Trophoblast cell (in vitro differentiated cells and primary cell): ENCODE data around the gene RBMS1.

Source experiments
- DNase-seq, 2 donors: peaks; one replicate each; pipeline ENCODE4 v3.0.0-alpha.2; 2016
- H2AFZ ChIP-seq: 2 replicates; pipeline ENCODE4 v1.6.1; 2013; ENCODE audit warnings: low read length, moderate library complexity, mild to moderate bottlenecking; ENCODE audit not compliant: insufficient read depth, poor library complexity
- H2AK5ac ChIP-seq: 2 replicates; pipeline ENCODE4 v1.6.1; 2013; ENCODE audit warnings: mild to moderate bottlenecking, low read length
- H2BK120ac ChIP-seq: 2 replicates; pipeline ENCODE4 v1.6.1; 2013; ENCODE audit warnings: low read length, mild to moderate bottlenecking, moderate library complexity; ENCODE audit not compliant: insufficient read depth, poor library complexity
- H2BK12ac ChIP-seq: 2 replicates; pipeline ENCODE4 v1.6.1; 2013; ENCODE audit warnings: mild to moderate bottlenecking, low read length, moderate library complexity
- H2BK5ac ChIP-seq: 2 replicates; pipeline ENCODE4 v1.6.1; 2013; ENCODE audit warnings: low read length, low read depth, moderate library complexity, mild to moderate bottlenecking; ENCODE audit not compliant: poor library complexity
- H3K14ac ChIP-seq: 2 replicates; pipeline ENCODE4 v1.6.1; 2013; ENCODE audit warnings: mild to moderate bottlenecking, low read length
- H3K18ac ChIP-seq: 2 replicates; pipeline ENCODE4 v1.6.1; 2013; ENCODE audit warnings: mild to moderate bottlenecking, low read length
- H3K23ac ChIP-seq: 2 replicates; pipeline ENCODE4 v1.6.1; 2013; ENCODE audit warnings: low read length
- H3K27ac ChIP-seq: 2 replicates; pipeline ENCODE4 v1.5.1; 2013; ENCODE audit warnings: low read depth, mild to moderate bottlenecking, inconsistent platforms, low read length, moderate library complexity
- H3K27me3 ChIP-seq: 2 replicates; pipeline ENCODE4 v1.6.1; 2013; ENCODE audit warnings: inconsistent platforms, mild to moderate bottlenecking, low read length, moderate library complexity; ENCODE audit not compliant: insufficient read depth
- H3K36me3 ChIP-seq, 2 experiments: 1 replicate in 1 of 2; 2 replicates in 1 of 2; pipeline ENCODE4 v1.6.1; 2013; ENCODE audit warnings: low read length in 2 of 2, mild to moderate bottlenecking in 2 of 2, moderate library complexity in 1 of 2; ENCODE audit not compliant: insufficient read depth in 2 of 2, control insufficient read depth in 1 of 2
- H3K4ac ChIP-seq: 2 replicates; pipeline ENCODE4 v1.6.1; 2013; ENCODE audit warnings: low read depth, mild to moderate bottlenecking, low read length, moderate library complexity
- H3K4me1 ChIP-seq, 2 experiments: 1 replicate in 1 of 2; 2 replicates in 1 of 2; pipeline ENCODE4 v1.6.1; 2013; ENCODE audit warnings: low read length in 2 of 2, mild to moderate bottlenecking in 2 of 2, moderate library complexity in 1 of 2; ENCODE audit not compliant: insufficient read depth in 2 of 2, control insufficient read depth in 1 of 2
- H3K4me2 ChIP-seq: 2 replicates; pipeline ENCODE4 v1.6.1; 2013; ENCODE audit warnings: inconsistent platforms, mild to moderate bottlenecking, low read length, moderate library complexity
- H3K4me3 ChIP-seq: 2 replicates; pipeline ENCODE4 v1.5.1; 2013; ENCODE audit warnings: mild to moderate bottlenecking, low read depth, low read length, inconsistent platforms
- H3K79me1 ChIP-seq: one replicate; pipeline ENCODE4 v1.6.1; 2013; ENCODE audit warnings: low read length
- H3K79me2 ChIP-seq: 2 replicates; pipeline ENCODE4 v1.6.1; 2013; ENCODE audit warnings: low read length, mild to moderate bottlenecking; ENCODE audit not compliant: control insufficient read depth, insufficient read depth, poor library complexity
- H3K9ac ChIP-seq: 2 replicates; pipeline ENCODE4 v1.6.1; 2013; ENCODE audit warnings: mild to moderate bottlenecking, low read length
- H3K9me3 ChIP-seq: 2 replicates; pipeline ENCODE4 v1.6.1; 2013; ENCODE audit warnings: low read depth, mild to moderate bottlenecking, control low read depth, inconsistent platforms, low read length; ENCODE audit not compliant: insufficient read depth
- H4K12ac ChIP-seq: 2 replicates; pipeline ENCODE4 v1.6.1; 2013; ENCODE audit warnings: low read depth, mild to moderate bottlenecking, low read length, moderate library complexity
- H4K8ac ChIP-seq: 2 replicates; pipeline ENCODE4 v1.6.1; 2013; ENCODE audit warnings: low read depth, mild to moderate bottlenecking, low read length, moderate library complexity
- H4K91ac ChIP-seq: one replicate; pipeline ENCODE4 v1.6.1; 2013; ENCODE audit warnings: low read depth, mild to moderate bottlenecking, low read length, moderate library complexity
- WGBS: extraction: QIAGEN DNeasy Blood & Tissue Kit; methylation state at CpG from one replicate; pipeline ENCODE4 v1.1.7; 2013; ENCODE audit warnings: missing lambda C conversion rate; ENCODE audit not compliant: insufficient read length, insufficient coverage; ENCODE audit errors: extremely low coverage; 5-methylcytosine and 5-hydroxymethylcytosine counted together

The RBMS1 gene

DNA sequence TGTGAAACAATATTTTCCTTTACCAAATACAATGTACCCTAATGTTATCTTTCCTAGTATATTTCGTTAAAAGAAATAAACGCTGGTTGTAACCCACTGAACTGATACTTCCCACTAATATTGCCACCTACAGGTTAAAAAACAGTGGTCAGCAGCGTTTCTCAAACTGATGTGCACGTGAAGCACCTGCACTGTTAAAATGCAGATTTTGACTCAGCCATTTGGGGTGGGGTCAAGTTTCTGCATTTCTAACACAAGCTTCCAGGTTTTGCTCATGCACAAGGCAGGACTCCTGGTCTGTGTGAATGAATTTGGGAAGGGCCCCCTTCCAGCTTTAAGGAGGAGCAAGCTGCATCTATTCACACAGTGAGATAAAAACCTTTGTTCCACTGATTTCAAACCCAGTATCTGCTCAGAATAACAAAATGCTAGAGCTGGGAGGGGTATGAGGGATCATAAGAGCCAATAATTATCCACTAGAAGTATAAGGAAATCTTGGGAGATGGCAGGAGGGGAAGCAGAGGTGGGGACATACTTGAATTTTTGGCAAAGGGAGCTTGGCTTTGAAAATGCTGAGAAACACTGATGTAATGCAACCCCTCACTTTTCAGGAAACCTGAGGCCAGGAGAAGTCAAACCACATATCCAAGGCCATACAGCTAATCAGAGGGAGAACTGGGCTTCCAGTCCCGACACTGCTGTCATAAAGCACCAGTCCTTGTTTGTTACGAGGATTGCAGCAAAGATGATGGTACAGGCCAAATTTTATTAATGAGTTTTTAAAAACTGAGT, 116.2 kb downstream of the RBMS1 start:
- no peak overlapping the region for H3K4ac ChIP-seq
- H3K18ac ChIP-seq: no peak overlapping the region
- no peak for DNase-seq
- H2BK5ac ChIP-seq: no peak overlapping the region
- H3K4me3 ChIP-seq: no peak overlapping the region
- peak overlapping the region; percentile 45 for H2BK12ac ChIP-seq
- peak overlapping the region; percentile 13 for H3K9ac ChIP-seq
- H3K36me3 ChIP-seq: peaks cover 0 to 4% of the 10 kb centered on the region in 2 experiments
- H3K79me2 ChIP-seq: peaks cover 28% of the 10 kb centered on the region
- H3K79me1 ChIP-seq: no peaks in the 10 kb centered on the region
- no peak overlapping the region for H2BK120ac ChIP-seq
- H2AFZ ChIP-seq: no peak overlapping the region
- H3K4me2 ChIP-seq: no peak overlapping the region
- no peak overlapping the region for H2AK5ac ChIP-seq
- H3K23ac ChIP-seq: no peak overlapping the region
- H3K27ac ChIP-seq: no peak overlapping the region
- no CpG with 5 or more reads among the region's 6 CpGs for WGBS
- no peaks in the 10 kb centered on the region for H3K27me3 ChIP-seq
- H4K91ac ChIP-seq: no peak overlapping the region
- H3K4me1 ChIP-seq: peaks cover 18 to 23% of the 10 kb centered on the region in 2 experiments
- H4K8ac ChIP-seq: no peak overlapping the region
- H4K12ac ChIP-seq: no peak overlapping the region
- H3K9me3 ChIP-seq: no peaks in the 10 kb centered on the region
- no peak overlapping the region for H3K14ac ChIP-seq

DNA sequence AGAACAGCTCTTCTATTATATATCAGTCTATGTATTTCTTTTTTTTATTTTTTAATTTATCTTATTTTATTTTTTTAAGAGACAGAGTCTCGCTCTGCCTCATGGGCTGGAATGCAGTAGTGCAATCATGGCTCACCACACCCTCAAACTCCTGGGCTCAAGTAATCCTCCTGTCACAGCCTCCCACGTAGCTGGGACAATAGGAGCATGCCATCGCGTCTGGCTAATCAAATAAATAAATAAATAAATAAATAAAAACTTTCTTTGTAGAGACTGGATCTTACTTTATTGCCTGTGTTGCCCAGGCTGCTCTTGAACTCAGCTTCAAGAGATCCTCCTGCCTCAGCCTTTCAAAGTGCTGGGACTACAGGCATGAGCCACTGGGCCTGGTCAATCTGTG, 117.0 kb downstream of the RBMS1 start:
- Histone ChIP-seq H2BK5ac (no peak overlapping the region), H3K79me2 (peaks cover 30% of the 10 kb centered on the region), H2AK5ac (no peak overlapping the region), H2AFZ (no peak overlapping the region), H2BK120ac (no peak overlapping the region), H3K23ac (no peak overlapping the region), H3K4me2 (no peak overlapping the region), H3K14ac (no peak overlapping the region), H4K12ac (no peak overlapping the region), H3K79me1 (no peaks in the 10 kb centered on the region), H3K27ac (peak overlapping the region; percentile 10), H3K9ac (no peak overlapping the region), H2BK12ac (no peak overlapping the region), H3K4me3 (no peak overlapping the region), H3K9me3 (no peaks in the 10 kb centered on the region), H3K36me3 (peaks cover 0 to 4% of the 10 kb centered on the region in 2 experiments), H4K8ac (no peak overlapping the region), H3K4me1 (peaks cover 20 to 27% of the 10 kb centered on the region in 2 experiments), H3K27me3 (no peaks in the 10 kb centered on the region), H3K18ac (no peak overlapping the region), H3K4ac (peak overlapping the region; percentile 90), H4K91ac (no peak overlapping the region)
- DNase-seq: peak in 1 of 2 donors; percentile 38
- WGBS: no CpG with 5 or more reads among the region's 4 CpGs

DNA sequence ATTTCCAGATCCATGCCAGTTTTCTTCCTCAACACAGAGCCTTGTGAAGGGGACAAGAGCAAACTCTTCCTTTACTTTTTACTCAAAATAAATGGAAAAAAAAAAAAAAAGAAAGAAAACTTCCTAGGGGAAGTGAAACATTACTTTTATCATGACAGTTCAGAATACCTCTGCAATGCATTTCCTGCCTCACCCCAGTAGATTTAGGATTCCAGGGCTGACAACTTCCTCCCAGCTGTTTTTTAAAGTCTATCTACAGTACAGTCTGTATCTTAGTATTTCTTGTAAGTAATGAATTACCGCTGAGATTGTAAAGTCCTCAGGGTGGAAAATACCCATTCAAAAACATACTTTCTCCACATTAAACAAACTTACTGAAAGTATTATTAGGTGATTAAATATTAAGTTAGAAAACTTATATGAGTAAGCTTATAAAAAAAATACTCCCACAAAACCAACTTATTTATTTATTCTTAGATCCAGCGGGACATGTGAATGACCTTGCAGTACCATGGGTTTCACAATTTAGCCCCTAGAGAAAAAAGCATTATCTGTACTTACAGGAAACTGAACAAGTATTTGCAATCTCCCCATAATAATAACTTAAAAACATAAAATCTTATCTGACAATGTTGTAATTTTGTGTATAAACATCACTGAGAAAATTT, 117.7 kb downstream of the RBMS1 start:
- Histone ChIP-seq H3K4me1 (peaks cover 20 to 27% of the 10 kb centered on the region in 2 experiments), H4K91ac (no peak overlapping the region), H3K4me2 (no peak overlapping the region), H2AFZ (no peak overlapping the region), H3K27ac (peak overlapping the region; percentile 69), H3K23ac (no peak overlapping the region), H3K4me3 (no peak overlapping the region), H3K27me3 (no peaks in the 10 kb centered on the region), H3K14ac (no peak overlapping the region), H2BK5ac (no peak overlapping the region), H4K8ac (no peak overlapping the region), H3K18ac (no peak overlapping the region), H3K36me3 (peaks cover 0 to 4% of the 10 kb centered on the region in 2 experiments), H3K79me1 (no peaks in the 10 kb centered on the region), H3K9ac (no peak overlapping the region), H2AK5ac (no peak overlapping the region), H3K4ac (no peak overlapping the region), H2BK120ac (no peak overlapping the region), H4K12ac (no peak overlapping the region), H3K9me3 (no peaks in the 10 kb centered on the region), H3K79me2 (peaks cover 30% of the 10 kb centered on the region), H2BK12ac (no peak overlapping the region)
- no CpG with 5 or more reads among the region's 2 CpGs for WGBS
- DNase-seq: peak in 1 of 2 donors; percentile 33

DNA sequence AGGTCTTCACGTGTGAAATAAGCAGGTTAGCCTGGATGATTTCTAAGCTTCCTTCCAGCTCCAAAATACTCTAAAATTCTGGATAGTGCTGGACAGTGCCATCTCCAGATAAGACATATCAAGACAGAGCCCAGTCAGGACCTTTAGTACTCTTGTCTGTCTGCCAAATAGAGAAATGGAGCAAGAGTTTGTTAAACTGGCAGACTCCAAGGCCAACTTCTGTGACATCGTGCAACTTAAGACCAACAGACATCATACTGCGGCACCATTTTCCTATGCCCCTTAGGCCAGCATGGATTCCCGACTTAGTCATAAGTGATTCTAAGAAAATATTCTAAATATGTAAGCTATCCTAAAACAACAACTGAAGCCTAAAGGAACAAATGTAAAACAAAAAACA, 118.6 kb downstream of the RBMS1 start:
- no peak overlapping the region for H3K4me2 ChIP-seq
- no CpG with 5 or more reads among the region's 4 CpGs for WGBS
- peaks cover 27% of the 10 kb centered on the region for H3K79me2 ChIP-seq
- no peak overlapping the region for H2AFZ ChIP-seq
- H3K4me3 ChIP-seq: no peak overlapping the region
- H3K18ac ChIP-seq: no peak overlapping the region
- H3K4ac ChIP-seq: peak overlapping the region; percentile 16
- no peak overlapping the region for H2BK5ac ChIP-seq
- peak; percentile 62 to 81 for DNase-seq
- H2BK120ac ChIP-seq: no peak overlapping the region
- H3K27me3 ChIP-seq: no peaks in the 10 kb centered on the region
- no peak overlapping the region for H2AK5ac ChIP-seq
- H3K4me1 ChIP-seq: peaks cover 17 to 27% of the 10 kb centered on the region in 2 experiments
- no peaks in the 10 kb centered on the region for H3K79me1 ChIP-seq
- H4K12ac ChIP-seq: peak overlapping the region; percentile 30
- no peak overlapping the region for H4K8ac ChIP-seq
- peak overlapping the region; percentile 4 for H4K91ac ChIP-seq
- no peak overlapping the region for H3K9ac ChIP-seq
- no peaks in the 10 kb centered on the region for H3K9me3 ChIP-seq
- peak overlapping the region; percentile 1 for H3K14ac ChIP-seq
- no peak overlapping the region for H2BK12ac ChIP-seq
- no peak overlapping the region for H3K23ac ChIP-seq
- H3K27ac ChIP-seq: peak overlapping the region; percentile 62
- peaks cover 0 to 3% of the 10 kb centered on the region in 2 experiments for H3K36me3 ChIP-seq
